Measurements from ENCODE around the gene CACNG1.

Gene CACNG1

GRCh38 chr17:67051837-67052236 lies 7.5 kb downstream of the CACNG1 start:
- DNase-seq (ENCODE audit: low spot score) = no peak

DNA sequence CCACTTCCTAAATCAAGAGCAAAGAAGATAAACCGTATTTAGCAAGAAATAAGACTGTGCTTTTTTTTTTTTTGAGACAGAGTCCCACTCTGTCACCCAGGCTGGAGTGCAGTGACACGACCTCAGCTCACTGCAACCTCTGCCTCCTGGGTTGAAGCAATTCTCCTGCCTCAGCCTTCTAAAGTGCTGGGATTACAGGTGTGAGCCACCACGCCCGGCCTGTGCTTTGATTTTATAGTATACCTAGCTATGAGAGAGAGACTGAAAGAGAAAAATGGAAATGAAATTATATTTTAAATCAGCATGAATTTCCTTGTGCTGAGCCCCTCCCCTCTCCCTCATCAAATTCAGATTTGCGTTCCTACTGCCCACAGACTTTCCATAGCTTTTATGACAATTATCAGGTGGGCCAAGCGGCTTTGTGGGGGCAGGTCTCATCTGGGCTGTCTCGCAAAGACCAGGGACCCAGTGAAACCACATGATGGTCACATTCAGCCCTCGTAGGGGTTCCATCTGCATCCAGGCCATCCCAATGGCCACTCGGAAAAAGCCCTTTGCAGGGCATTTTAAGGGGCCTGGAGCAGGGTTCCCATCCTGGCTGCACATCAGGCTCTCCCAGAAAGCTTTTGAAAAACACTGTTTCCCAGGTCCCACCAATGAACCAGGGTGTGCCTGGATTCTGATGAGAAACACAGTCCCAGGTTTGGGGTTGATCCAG lies 8.5 kb downstream of the CACNG1 start:
- no peak for DNase-seq (ENCODE audit: low spot score)

DNA sequence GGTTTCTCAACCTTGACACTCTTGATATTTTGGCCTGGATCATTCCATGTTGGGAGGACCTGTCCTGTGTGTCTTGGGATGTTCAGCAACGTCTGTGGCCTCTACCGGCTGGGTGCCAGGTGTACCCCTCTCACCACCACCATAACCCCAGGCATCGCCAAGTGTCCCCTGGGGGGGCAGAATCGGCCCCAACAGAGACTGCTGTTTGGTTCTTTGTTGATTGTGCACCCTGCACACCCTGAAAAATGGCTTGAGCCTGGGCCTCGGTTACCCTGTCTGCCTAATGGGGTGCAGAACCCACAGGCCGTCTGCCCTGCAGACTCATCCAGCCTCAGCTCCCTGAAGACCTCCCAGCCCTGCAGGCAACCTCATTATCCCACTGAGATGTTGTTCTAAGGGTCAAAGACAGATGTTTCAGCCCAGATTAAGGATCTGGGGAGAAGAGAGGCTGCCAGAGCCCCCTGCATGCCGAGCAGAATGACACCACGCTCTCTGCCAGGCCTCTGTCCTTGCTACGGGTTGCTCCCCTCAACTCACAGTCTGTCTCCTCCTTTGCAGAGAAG lies 9.2 kb downstream of the CACNG1 start:
- DNase-seq (ENCODE audit: low spot score) = no peak

GRCh38 chr17:67054011-67054591 lies 9.7 kb downstream of the CACNG1 start:
- DNase-seq (ENCODE audit: low spot score) = no peak

- DNase-seq (ENCODE audit: low spot score) = no peak
Observed at GRCh38 chr17:67054608-67055007, 10.3 kb downstream of the CACNG1 start.

GRCh38 chr17:67055041-67055443 lies 10.7 kb downstream of the CACNG1 start:
- no peak for DNase-seq (ENCODE audit: low spot score)

GRCh38 chr17:67055811-67056745 lies 11.7 kb downstream of the CACNG1 start:
- no peak for DNase-seq (ENCODE audit: low spot score)

DNA sequence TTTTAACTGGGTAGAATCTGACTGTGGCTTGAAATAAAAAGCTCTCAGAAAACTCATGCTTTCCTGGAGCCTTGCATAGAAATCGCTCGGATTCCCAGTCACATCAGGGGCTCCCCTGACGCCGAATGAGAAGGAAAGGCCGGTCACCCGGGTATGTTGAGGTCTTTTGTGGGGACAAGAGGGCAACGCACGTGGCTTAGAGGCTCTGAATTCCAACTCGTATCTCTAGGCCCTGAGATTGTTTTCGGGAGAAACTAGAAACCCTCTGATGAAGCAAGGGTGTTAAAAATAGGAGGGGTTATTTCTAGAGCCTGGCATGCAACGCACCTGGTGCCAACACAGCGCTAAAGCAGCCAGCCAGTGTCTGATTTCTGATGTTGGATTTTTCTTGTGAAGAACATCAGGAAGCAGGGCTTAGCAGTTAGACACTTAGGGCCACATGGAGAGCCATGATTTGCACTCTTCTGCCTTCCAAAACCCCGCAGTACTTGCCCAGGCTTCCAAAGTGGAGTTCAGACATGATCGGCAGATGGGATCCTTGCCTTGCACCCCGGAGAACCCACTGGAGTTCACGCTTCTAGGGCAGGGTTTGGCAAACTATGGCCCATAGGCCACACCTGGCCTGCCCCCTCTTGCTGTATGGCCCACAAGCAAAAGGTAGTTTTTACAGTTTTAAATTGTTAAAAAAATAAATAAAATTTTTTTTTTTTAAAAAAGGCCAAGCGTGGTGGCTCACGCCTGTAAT lies 12.6 kb downstream of the CACNG1 start:
- DNase-seq (ENCODE audit: low spot score) = no peak

DNA sequence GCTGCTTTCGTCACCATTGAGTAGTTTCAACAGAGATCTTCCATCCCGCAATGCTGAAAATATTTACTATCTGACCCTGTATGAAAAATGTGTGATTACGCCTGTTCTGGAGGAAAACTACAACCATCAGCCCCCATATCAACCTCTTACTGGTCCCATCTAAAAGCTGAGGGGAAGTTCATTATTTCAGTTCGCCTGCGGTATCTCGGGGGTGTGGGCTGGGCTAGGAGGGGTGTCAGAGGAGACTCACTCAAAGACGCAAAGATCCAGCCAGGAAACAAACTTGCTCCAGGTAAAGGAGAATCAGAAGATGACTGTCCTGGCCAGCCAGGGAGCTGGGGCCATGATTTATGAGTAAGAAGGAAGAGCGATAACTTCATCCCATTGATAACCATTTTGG lies 13.7 kb downstream of the CACNG1 start:
- DNase-seq (ENCODE audit: low spot score) = no peak

- DNase-seq (ENCODE audit: low spot score) = no peak
Observed at GRCh38 chr17:67059372-67059771, 15.0 kb downstream of the CACNG1 start.

DNA sequence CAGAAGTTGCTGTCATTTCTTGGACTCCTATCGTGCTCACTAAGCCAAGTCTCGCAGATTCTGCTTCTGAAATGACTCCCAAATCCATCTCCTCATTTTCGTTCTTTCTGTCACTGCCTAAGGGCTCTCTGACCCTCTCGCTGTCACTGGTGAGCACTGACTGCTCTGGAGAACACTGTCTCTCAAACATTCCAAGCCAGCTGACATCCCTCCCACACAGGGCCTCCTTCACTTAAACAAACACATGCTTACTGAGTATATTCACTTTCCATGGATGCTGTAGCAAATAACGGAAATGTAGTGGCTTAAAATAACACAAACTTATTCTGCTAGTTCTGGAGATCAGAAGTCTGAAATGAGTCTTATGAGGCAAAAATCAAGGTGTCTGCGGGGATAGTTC lies 18.8 kb downstream of the CACNG1 start:
- DNase-seq (ENCODE audit: low spot score) = no peak

GRCh38 chr17:67066717-67067116 lies 22.4 kb downstream of the CACNG1 start:
- DNase-seq (ENCODE audit: low spot score) = no peak

DNA sequence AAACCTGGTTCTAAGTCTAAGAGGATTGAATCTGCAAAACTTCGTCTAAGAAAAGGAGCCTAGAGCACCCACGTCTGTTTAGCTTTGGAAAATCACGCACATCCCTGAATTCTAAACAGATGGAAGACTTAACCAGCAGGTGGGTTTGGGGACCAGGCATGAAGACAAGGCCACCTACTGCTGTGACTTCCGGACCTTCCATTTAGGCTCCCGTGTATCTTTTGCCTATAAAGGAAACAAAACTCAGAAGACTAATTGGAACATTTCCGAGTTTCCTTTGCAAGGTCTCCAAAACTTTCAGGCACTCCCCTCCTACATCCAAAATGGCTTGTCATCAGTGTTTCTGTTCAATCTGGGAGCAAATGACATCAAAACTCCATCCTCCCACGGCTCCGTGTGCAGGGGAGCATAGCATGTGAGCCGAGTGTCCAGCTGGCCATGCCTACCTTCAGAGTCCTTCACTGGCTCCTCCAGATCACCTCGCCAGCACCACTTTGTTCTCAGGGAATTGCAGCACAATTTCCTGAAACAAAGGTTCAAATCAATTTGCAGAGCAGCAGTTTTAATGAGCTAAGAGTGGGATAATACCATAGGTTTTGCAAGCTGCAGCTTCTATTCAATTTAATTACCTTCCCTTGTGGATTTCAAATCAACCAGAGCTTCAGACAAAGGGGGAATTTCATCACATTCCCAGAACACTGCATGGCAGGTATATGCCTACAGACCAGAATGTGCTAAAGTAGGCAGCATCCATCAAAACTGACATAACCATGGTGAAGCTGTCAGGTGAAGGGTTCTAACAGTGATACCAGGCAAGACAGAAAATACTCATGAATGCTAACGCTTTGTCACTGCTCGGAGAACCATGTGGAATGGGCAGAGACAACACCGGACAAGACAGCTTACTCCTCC lies 23.5 kb downstream of the CACNG1 start:
- DNase-seq (ENCODE audit: low spot score) = no peak

DNA sequence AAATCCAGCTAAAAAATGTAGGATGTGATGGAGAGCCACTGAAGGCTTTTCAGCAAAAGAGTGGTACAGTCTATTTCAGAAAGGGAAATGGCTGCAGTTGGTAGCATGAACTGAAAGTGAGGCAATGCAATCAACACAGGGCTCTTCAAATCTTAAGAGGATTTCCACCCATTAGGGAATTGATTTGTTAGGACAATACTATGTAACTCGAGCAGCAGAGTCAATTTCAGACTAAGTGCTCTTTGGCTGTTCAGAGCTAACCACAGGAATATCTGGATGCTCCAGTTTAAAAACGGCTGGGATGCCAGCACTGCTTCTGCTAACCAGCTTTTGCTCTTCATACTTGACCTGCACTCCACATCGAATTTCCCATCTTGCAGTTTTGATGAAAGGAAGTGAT lies 24.6 kb downstream of the CACNG1 start:
- DNase-seq (ENCODE audit: low spot score) = no peak

GRCh38 chr17:67069603-67070136 lies 25.3 kb downstream of the CACNG1 start:
- DNase-seq (ENCODE audit: low spot score) = no peak

DNA sequence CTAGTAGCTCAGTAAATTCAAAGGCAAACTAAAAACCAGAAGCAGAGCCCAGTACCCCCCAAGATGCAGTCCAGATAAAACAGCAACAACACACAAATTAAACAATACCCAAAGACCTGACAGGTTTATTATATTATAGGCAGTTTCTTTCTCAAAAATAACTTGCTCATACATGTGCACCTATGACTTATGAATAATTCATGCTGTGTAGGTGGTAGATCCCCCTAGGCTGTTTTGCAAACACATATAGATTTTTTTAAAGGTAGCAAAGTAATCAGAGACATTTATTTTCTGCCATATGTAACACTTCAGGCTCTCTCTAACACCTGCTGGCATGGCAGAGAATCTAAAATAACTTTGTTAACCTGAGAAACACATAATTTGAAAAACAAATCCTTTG lies 27.2 kb downstream of the CACNG1 start:
- DNase-seq (ENCODE audit: low spot score) = no peak

DNA sequence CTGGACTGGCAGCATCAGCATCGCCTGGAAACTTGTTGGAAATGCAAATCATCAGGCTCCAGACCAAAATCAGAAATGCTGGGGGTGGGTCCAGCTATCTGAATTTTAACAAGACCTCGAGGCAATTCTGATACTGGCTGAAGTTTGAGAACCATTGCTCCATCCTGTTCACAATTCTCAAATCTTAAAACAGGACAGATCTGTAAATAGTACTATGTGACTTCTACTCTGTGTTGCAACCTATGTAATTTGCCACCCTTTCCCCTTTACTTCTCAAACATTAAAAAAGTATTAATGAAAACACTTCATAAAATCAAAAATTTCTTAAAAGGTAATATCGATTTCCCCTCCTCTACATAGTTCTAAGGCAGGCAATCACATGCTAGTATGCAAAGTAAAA lies 28.5 kb downstream of the CACNG1 start:
- no peak for DNase-seq (ENCODE audit: low spot score)

GRCh38 chr17:67074781-67075180 lies 30.4 kb downstream of the CACNG1 start:
- no peak for DNase-seq (ENCODE audit: low spot score)

- DNase-seq (ENCODE audit: low spot score) = no peak
Observed at GRCh38 chr17:67076290-67076689, 31.9 kb downstream of the CACNG1 start.

- DNase-seq (ENCODE audit: low spot score) = no peak
Observed at GRCh38 chr17:67078292-67078691, 33.9 kb downstream of the CACNG1 start.

DNA sequence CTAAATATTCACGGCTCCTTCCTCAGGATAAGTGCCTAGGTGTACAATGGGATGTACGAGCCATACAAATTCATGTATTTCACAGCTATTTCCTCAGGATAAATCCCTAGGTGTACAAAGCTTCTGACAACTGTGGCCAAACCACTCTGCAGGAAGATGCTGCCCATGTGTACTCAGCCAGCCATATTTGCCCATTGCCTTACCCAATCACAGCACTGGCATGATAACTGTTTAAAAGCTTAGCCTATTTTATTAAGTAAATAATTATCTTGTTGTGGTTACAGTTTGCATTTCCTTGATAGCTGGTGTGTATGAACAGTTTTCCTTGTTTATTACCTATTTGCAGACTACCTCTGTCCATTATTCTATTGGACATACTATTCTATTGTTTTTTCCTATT lies 35.1 kb downstream of the CACNG1 start:
- DNase-seq (ENCODE audit: low spot score) = no peak
